Measurements from ENCODE around the gene MTO1.
A peak's percentile ranks its signal among the peaks of the same experiment; 100 is the strongest.
"Not testable (repeated sequence)": the region's sequence is repeated elsewhere in the genome, so short reads cannot be mapped to it uniquely, and the experiment has no call there.

The MTO1 gene

DNA sequence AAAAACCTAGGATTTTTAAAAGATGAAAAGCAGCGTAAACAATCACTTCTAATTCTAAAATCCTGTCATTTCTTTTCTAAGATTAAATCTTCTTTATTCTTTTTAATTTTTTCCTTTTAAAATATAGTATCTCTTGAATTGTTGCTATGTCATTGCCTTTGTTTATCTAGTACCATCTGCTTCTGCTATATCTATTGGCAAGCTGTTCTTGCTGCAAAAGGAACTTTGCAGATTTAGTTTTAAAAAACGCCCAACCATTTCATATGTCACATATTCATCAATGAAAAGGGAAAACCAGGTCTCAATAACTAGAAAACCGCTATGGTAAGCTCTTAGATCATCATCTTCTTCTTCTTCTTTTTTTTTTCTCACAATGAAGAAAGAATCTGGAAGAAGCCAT, 70.8 kb downstream of the MTO1 start:
- DNase-seq (ENCODE audit: low spot score) = no peak

DNA sequence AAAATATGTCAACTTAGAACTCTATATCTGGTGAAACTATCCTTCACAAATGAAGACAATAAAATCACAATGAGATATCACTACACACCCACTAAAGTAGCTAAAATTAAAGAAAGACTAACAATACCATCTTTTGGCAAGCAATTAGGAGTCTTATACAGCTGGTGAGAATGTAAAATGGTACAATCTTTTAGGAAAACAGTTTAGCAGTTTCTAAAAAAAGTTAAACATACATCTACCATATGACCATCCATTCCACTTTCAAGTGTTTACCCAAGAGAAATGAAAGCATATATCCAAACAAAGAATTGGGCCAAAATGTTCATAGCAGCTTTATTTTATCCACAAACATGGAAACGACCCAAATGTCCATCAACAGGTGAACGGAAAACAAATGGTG, 73.1 kb downstream of the MTO1 start:
- DNase-seq (ENCODE audit: low spot score) = no peak

GRCh38 chr6:73537677-73538076, 76.1 kb downstream of the MTO1 start:
- no peak for DNase-seq (ENCODE audit: low spot score)

DNA sequence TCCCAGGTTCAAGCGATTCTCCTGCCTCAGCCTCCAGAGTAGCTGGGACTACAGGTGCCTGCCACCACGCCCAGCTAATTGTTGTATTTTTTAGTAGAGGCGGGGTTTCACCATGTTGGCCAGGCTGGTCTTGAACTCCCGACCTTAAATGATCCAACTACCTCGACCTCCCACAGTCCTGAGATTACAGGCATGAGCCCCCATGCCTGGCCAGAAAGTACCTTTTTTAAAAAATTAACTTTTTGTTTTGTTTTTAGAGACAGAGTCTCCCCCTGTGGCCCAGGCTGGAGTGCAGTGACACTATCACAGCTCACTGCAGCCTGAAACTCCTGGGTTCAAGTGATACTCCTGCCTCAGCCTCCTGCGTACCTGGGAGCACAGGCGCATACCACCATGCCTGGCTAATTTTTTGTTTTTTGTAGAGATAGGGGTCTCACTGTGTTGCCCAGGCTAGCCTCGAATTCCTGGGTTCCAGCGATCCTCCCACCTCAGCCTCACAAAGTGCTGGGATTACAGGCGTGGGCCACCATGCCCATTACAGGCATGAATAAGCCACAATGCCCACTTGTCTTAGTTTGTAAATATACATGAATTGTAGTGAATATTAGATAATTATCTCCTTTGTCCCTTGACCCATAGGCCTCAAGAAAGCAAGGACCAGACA, 76.7 kb downstream of the MTO1 start:
- DNase-seq (ENCODE audit: low spot score) = no peak

DNA sequence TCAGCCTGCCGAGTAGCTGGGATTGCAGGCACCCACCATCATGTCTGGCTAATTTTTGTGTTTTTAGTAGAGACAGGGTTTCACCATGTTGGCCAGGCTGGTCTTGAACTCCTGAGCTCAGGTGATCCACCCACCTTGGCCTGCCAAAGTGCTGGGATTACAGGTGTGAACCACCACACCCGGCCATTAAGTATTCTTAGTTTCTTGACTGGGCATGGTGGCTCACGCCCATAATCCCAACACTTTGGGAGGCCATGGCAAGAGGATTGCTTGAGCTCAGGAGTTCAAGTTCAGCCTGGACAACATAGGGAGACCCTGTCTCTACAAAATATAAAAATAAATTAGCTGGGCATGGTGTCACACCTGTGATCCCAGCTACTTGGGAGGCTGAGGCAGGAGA, 80.9 kb downstream of the MTO1 start:
- not testable (repeated sequence) for DNase-seq (ENCODE audit: low spot score)

DNA sequence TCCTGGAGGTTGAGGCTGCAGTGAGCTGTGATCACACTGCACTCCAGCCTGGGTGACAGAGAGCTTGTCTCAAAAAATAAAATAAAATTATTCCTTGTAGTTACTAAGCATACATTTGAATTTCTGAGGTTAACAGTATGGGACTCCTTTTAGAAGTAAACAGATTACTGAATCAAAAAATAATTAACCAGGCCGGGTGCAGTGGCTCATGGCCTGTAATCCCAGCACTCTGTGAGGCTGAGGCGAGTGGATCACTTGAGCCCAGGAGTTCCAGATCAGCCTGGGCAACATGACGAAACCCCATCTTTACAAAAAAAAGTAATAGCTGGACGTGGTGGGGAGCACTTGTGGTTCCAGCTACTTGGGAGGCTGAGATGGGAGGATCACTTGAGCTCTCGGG, 81.4 kb downstream of the MTO1 start:
- no peak for DNase-seq (ENCODE audit: low spot score)

GRCh38 chr6:73547036-73547435, 85.5 kb downstream of the MTO1 start:
- no peak for DNase-seq (ENCODE audit: low spot score)

DNA sequence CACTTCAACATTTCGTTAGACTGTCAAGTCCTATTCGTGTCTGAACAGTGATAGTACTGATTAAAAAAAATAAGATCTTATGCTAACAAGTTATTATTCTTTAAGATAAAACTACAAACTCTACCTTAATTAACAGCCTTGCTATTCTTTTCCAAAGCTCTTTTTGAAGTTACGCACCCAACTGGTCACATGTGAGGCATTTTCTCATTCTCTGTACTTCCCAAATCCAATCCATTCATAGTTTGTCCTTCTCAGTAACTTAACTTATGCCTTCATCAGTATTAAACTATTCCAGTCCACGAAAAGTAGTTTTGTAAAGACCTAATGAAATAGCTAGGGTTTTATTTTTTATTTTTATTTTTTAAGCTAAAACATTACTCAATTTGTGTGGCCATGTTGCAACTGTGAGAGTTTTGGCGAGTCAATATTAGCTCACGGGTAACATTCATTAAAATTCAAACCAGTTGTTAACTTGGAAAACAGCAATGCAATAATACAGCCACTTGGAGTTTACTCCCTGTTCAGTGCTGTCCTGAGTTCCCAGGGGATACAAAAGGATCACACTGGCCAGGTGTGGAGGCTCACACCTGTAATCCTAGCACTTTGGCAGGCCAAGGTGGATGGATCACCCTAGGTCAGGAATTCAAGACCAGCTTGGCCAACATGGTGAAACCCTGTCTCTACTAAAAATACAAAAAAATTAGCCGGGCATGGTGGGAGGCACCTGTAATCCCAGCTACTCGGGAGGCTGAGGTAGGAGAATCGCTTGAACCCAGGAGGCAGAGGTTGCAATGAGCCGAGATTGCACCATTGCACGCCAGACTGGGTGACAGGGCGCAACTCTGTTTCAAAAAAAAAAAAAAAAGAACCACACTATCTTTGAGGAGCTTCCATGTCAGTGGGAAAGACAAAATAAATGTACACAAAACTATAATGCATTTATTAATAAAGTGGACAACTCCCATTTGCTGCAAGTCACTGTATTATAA, 87.2 kb downstream of the MTO1 start:
- DNase-seq (ENCODE audit: low spot score) = no peak

- DNase-seq (ENCODE audit: low spot score) = not testable (repeated sequence)
Observed at GRCh38 chr6:73551115-73551514, 89.6 kb downstream of the MTO1 start.

DNA sequence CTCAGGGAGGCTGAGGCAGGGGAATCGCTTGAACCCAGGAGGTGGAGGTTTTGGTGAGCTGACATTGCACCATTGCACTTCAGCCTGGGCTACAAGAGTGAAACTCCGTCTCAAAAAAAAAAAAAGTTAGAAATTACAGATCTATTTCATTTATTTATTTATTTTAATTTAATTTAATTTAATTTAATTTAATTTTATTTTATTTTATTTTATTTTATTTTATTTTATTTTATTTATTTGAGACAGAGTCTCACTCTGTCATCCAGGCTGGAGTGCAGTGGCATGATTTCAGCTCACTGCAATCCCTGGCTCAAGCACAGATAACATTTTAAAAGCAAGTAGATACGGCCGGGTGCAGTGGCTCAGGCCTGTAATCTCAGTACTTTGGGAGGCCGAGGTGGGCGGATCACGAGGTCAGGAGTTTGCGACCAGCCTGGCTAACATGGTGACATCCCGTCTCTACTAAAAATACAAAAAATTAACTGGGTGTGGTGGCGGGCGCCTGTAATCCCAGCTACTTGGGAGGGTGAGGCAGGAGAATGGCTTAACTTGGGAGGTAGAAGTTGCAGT, 93.9 kb downstream of the MTO1 start:
- not testable (repeated sequence) for DNase-seq (ENCODE audit: low spot score)

- peak; percentile 82 for DNase-seq (ENCODE audit: low spot score)
Observed at GRCh38 chr6:73556836-73557235, 95.3 kb downstream of the MTO1 start.

All from COLO829 (cell line).